ACHN (cell line): ENCODE data around the gene SPATA12.

Source experiments
- DNase-seq: peaks from one replicate; pipeline ENCODE4 v3.0.0-alpha.2; 2015
- in situ Hi-C: cut with HindIII; loops from 2 replicates; pipeline ENCODE4 v1.10.0; 2017; ENCODE audit warnings: low sequenced_read_pairs, low pct_ligation_motif_present, low pct_unique_long_range_greater_than_20kb

Gene SPATA12

GRCh38 chr3:57046101-57046765, 14.2 kb upstream of the SPATA12 start:
- DNase-seq = no peak
- in situ Hi-C loops = no loop called here

- DNase-seq = no peak
- in situ Hi-C loops = no loop called here
These were observed 12.3 kb upstream of the SPATA12 start for GRCh38 chr3:57048052-57048671.

- DNase-seq = no peak
These were observed 11.7 kb upstream of the SPATA12 start for GRCh38 chr3:57048728-57049127.

GRCh38 chr3:57052662-57053061, 7.8 kb upstream of the SPATA12 start:
- DNase-seq = no peak
- in situ Hi-C loops = no loop called here

More at GRCh38 chr3:57048728-57049127, 11.7 kb upstream of the SPATA12 start:
- in situ Hi-C loops = no loop called here

- in situ Hi-C loops = no loop called here
- no peak for DNase-seq
These were observed 7.3 kb upstream of the SPATA12 start for GRCh38 chr3:57053122-57053521.

- in situ Hi-C loops = no loop called here
- no peak for DNase-seq
These were observed 3.1 kb upstream of the SPATA12 start for GRCh38 chr3:57057351-57057750.

- no peak for DNase-seq
- in situ Hi-C loops = no loop called here
These were observed 1.1 kb upstream of the SPATA12 start for GRCh38 chr3:57059411-57059810.

- in situ Hi-C loops = no loop called here
These were observed 1.1 kb downstream of the SPATA12 start for GRCh38 chr3:57061556-57061955.

GRCh38 chr3:57062101-57062631, 1.7 kb downstream of the SPATA12 start:
- in situ Hi-C loops = no loop called here
- no peak for DNase-seq

More at GRCh38 chr3:57061556-57061955, 1.1 kb downstream of the SPATA12 start:
- DNase-seq = no peak

GRCh38 chr3:57063032-57063431, 2.6 kb downstream of the SPATA12 start:
- no peak for DNase-seq
- in situ Hi-C loops = no loop called here

GRCh38 chr3:57064001-57064400, 3.5 kb downstream of the SPATA12 start:
- in situ Hi-C loops = no loop called here
- no peak for DNase-seq

- DNase-seq = no peak
- in situ Hi-C loops = no loop called here
These were observed 4.1 kb downstream of the SPATA12 start for GRCh38 chr3:57064572-57064971.

GRCh38 chr3:57065588-57065987, 5.1 kb downstream of the SPATA12 start:
- in situ Hi-C loops = no loop called here

GRCh38 chr3:57066471-57066870, 6.0 kb downstream of the SPATA12 start:
- in situ Hi-C loops = no loop called here
- DNase-seq = no peak

More at GRCh38 chr3:57065588-57065987, 5.1 kb downstream of the SPATA12 start:
- no peak for DNase-seq

- in situ Hi-C loops = no loop called here
- peak; percentile 94 for DNase-seq
These were observed 8.1 kb downstream of the SPATA12 start for GRCh38 chr3:57068437-57069089.

- in situ Hi-C loops = no loop called here
- DNase-seq = no peak
These were observed 9.0 kb downstream of the SPATA12 start for GRCh38 chr3:57069503-57069902.

GRCh38 chr3:57073628-57074027, 13.2 kb downstream of the SPATA12 start:
- in situ Hi-C loops = no loop called here
- DNase-seq = no peak

GRCh38 chr3:57074135-57074534, 13.7 kb downstream of the SPATA12 start:
- DNase-seq = no peak
- in situ Hi-C loops = no loop called here

GRCh38 chr3:57076422-57076951, 16.0 kb downstream of the SPATA12 start:
- DNase-seq = no peak
- in situ Hi-C loops = no loop called here
